HG03196 (cell line): ENCODE data around the gene HNRNPUL2.
"Not testable (repeated sequence)": the region's sequence is repeated elsewhere in the genome, so short reads cannot be mapped to it uniquely, and the experiment has no call there.

ENCODE experiments used
- ATAC-seq: cut with Tn5 transposase; IDR thresholded peaks from one replicate; pipeline ENCODE4 v1.9.1; 2021; ENCODE audit not compliant: unreplicated experiment

Gene HNRNPUL2

GRCh38 chr11:62727165-62727871 is at the start of gene HNRNPUL2:
TSS of gene HNRNPUL2 (minus strand) at chr11:62727457. CDS start at chr11:62727156, 301 bp downstream.
- ATAC-seq = peak; percentile 67

GRCh38 chr11:62775646-62776045 is 48.4 kb upstream of the HNRNPUL2 start:
- ATAC-seq = no peak

GRCh38 chr11:62774407-62774806 is 47.1 kb upstream of the HNRNPUL2 start:
- ATAC-seq = no peak

- ATAC-seq = peak; percentile 70
Observed at GRCh38 chr11:62771144-62772021, 44.1 kb upstream of the HNRNPUL2 start, which contains the start of gene TAF6L. TSS of gene TAF6L (plus strand) at chr11:62771396. CDS start at chr11:62775784, 4,388 bp downstream.

GRCh38 chr11:62770778-62771143 is 43.5 kb upstream of the HNRNPUL2 start:
- ATAC-seq = peak; percentile 6

GRCh38 chr11:62760867-62761227 is 33.6 kb upstream of the HNRNPUL2 start:
- not testable (repeated sequence) for ATAC-seq

GRCh38 chr11:62757846-62758788 is 30.9 kb upstream of the HNRNPUL2 start:
- no peak for ATAC-seq

GRCh38 chr11:62755086-62755615 is 27.9 kb upstream of the HNRNPUL2 start:
- no peak for ATAC-seq

GRCh38 chr11:62753736-62754603 is 26.7 kb upstream of the HNRNPUL2 start, which contains the start of gene ZBTB3:
TSS of gene ZBTB3 (minus strand) at chr11:62754160. CDS start at chr11:62753664, 496 bp downstream.
- peak; percentile 92 for ATAC-seq

- peak; percentile 1 for ATAC-seq
Observed at GRCh38 chr11:62752994-62753735, 25.9 kb upstream of the HNRNPUL2 start.

GRCh38 chr11:62752177-62752785 is 25.0 kb upstream of the HNRNPUL2 start:
- no peak for ATAC-seq

GRCh38 chr11:62749931-62750330 is 22.7 kb upstream of the HNRNPUL2 start:
- not testable (repeated sequence) for ATAC-seq

GRCh38 chr11:62747475-62748160 is 20.4 kb upstream of the HNRNPUL2 start:
- ATAC-seq = no peak

- ATAC-seq = no peak
Observed at GRCh38 chr11:62737196-62737595, 9.9 kb upstream of the HNRNPUL2 start.

- ATAC-seq = no peak
Observed at GRCh38 chr11:62732830-62733229, 5.6 kb upstream of the HNRNPUL2 start.

GRCh38 chr11:62730076-62730475 is 2.8 kb upstream of the HNRNPUL2 start:
- ATAC-seq = not testable (repeated sequence)

GRCh38 chr11:62728171-62728988 is 1.1 kb upstream of the HNRNPUL2 start, which contains the start of gene TTC9C:
TSS of gene TTC9C (plus strand) at chr11:62728486. CDS start at chr11:62728849, 363 bp downstream.
- peak; percentile 21 for ATAC-seq
